Esophagus squamous epithelium (tissue), 5 donors: Measurements from ENCODE around the gene RASGRF1. TPM values are rescaled to one million over a fixed set of nuclear protein-coding genes. Genes with fewer than 3 reads are reported as not detected.

Source experiments
- DNase-seq: peaks from one replicate; lab custom pipeline; 2025; lab: John Stamatoyannopoulos, UW
- H3K27ac ChIP-seq, 4 donors: fragments of 200-600 bp; sonication (generic); one replicate each; pipeline ENCODE4 v1.5.1; 2016 to 2019; ENCODE audit warnings: mild to moderate bottlenecking in 1 of 4
- H3K27me3 ChIP-seq, 4 donors: fragments of 200-600 bp; sonication (generic); 1 replicate in 3 of 4; 2 replicates in 1 of 4; pipeline versions ENCODE4 v1.5.1 to v1.6.0; 2017 to 2021; ENCODE audit warnings: antibody characterized with exemption in 1 of 4
- H3K36me3 ChIP-seq, 3 donors: fragments of 200-600 bp; sonication (generic); one replicate each; pipeline ENCODE4 v1.5.1; 2016 to 2019
- H3K4me1 ChIP-seq, 3 donors: fragments of 200-600 bp; sonication (generic); one replicate each; pipeline ENCODE4 v1.5.1; 2017 to 2019
- H3K4me3 ChIP-seq, 4 donors: fragments of 200-600 bp; sonication (generic); 1 replicate in 3 of 4; 2 replicates in 1 of 4; pipeline ENCODE4 v1.5.1; 2016 to 2019; ENCODE audit warnings: mild to moderate bottlenecking in 2 of 4, moderate library complexity in 1 of 4
- H3K9me3 ChIP-seq, 3 donors: fragments of 200-600 bp; sonication (generic); one replicate each; pipeline ENCODE4 v1.5.1; 2016 to 2019
- CTCF ChIP-seq, 6 experiments: fragments of 450-650 bp in 4 of 6; fragments of 200-600 bp in 2 of 6; sonication (generic) in 2 of 6; IDR thresholded peaks; one replicate each; pipeline ENCODE4 v1.5.1; 2016 to 2019; ENCODE audit warnings: antibody characterized with exemption in 6 of 6, mild to moderate bottlenecking in 4 of 6, moderate library complexity in 4 of 6
- POLR2A ChIP-seq, 4 donors: fragments of 450-650 bp; IDR thresholded peaks; one replicate each; pipeline ENCODE4 v1.6.1; 2017; ENCODE audit warnings: antibody characterized with exemption in 4 of 4, mild to moderate bottlenecking in 4 of 4, moderate library complexity in 3 of 4
- WGBS, 2 donors: methylation state at CpG; one replicate each; pipeline ENCODE4 v1.1.5; 2018; 5-methylcytosine and 5-hydroxymethylcytosine counted together
- intact Hi-C: fragments of 100-400 bp; cut with DNase I; formaldehyde crosslinking; loops from one replicate; pipeline ENCODE4 v1.15.0; 2022
- total RNA-seq, 4 donors: library from RNA; depleted of rRNA; stranded (reverse); fragments of >200 nt; gene quantifications; one replicate each; pipeline ENCODE4 v1.1.0, GENCODE V29; 2016
- donor health status: DM: yes; HTN: yes; CAD: no.

RASGRF1 gene
- total RNA-seq, 4 donors from 2014 or later = 0.23 TPM; not detected in 3

GRCh38 chr15:79004336-79004735 lies 86.2 kb downstream of the RASGRF1 start:
- DNase-seq = no peak
- H3K4me3 ChIP-seq = no peak overlapping the region
- intact Hi-C loops = no loop called here
- H3K4me1 ChIP-seq = peaks cover 4 to 16% (median 8%) of the 10 kb centered on the region in 3 donors
- 10% methylated on average over 5 of the region's 6 CpGs; no CpG with 5 or more reads in 1 of the 2 donors for WGBS, 2 donors
- H3K27ac ChIP-seq = no peak overlapping the region
- no peak for TF ChIP-seq CTCF (IDR thresholded peaks at IDR 0.05)
- no peak for TF ChIP-seq POLR2A (IDR thresholded peaks at IDR 0.05)
- H3K36me3 ChIP-seq = no peaks in the 10 kb centered on the region
- no peaks in the 10 kb centered on the region for H3K9me3 ChIP-seq
- H3K27me3 ChIP-seq = no peaks in the 10 kb centered on the region

DNA sequence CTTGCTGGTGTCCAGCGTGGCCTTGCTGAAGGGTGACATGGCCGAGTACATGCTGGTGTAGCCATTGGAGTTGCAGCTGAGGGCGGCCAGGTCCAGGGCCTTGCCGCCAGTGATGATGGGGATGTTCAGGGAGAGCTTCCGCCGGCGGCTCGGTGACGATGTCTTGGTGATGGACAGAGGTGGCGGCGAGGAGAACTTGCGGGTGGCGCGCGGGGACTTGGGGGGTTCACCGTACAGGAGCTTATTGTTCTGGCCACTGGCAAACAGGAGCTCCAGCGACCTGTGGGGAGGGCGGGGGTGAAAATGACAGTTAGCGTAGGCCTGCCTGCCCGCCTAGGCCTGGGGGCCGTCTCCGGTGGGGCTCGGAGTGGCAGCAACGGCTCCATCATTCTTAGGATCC lies 86.7 kb downstream of the RASGRF1 start:
- Histone ChIP-seq H3K27me3 (no peaks in the 10 kb centered on the region), H3K36me3 (no peaks in the 10 kb centered on the region), H3K27ac (no peak overlapping the region), H3K4me3 (no peak overlapping the region), H3K9me3 (no peaks in the 10 kb centered on the region), H3K4me1 (peaks cover 4 to 16% (median 8%) of the 10 kb centered on the region in 3 donors)
- intact Hi-C loops = no loop called here
- WGBS, 2 donors = 83 to 85% methylated on average over 16 to 23 of the region's 24 CpGs
- DNase-seq = no peak
- TF ChIP-seq CTCF (IDR thresholded peaks at IDR 0.05) (no peak), POLR2A (IDR thresholded peaks at IDR 0.05) (no peak)

DNA sequence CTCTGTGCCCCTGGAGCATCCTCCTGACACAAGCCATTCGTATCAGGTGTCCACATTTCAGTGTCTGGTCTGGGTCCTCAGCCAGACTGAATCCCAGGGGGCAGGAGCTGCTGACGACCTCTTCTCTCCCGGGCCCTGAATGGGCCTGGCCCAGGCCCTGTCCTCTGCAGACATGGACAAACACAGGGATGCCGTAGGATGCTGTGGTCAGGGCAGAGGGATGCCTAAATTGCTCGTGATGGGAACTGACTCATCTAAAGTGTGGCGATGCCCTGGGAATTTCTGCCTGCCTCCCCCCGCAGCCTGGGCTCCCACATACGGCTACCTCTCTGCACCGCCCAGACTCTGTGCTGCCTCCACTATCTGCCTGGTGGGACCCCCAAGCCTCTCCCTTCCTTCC lies 87.3 kb downstream of the RASGRF1 start:
- H3K36me3 ChIP-seq = no peaks in the 10 kb centered on the region
- intact Hi-C loops = no loop called here
- H3K4me3 ChIP-seq = no peak overlapping the region
- no peak overlapping the region for H3K27ac ChIP-seq
- DNase-seq = no peak
- no peaks in the 10 kb centered on the region for H3K9me3 ChIP-seq
- no peaks in the 10 kb centered on the region for H3K27me3 ChIP-seq
- H3K4me1 ChIP-seq = peaks cover 4 to 16% (median 8%) of the 10 kb centered on the region in 3 donors
- TF ChIP-seq POLR2A (IDR thresholded peaks at IDR 0.05) (no peak), CTCF (IDR thresholded peaks at IDR 0.05) (no peak)
- WGBS, 2 donors = 77 to 82% methylated on average over 2 to 3 of the region's 9 CpGs

DNA sequence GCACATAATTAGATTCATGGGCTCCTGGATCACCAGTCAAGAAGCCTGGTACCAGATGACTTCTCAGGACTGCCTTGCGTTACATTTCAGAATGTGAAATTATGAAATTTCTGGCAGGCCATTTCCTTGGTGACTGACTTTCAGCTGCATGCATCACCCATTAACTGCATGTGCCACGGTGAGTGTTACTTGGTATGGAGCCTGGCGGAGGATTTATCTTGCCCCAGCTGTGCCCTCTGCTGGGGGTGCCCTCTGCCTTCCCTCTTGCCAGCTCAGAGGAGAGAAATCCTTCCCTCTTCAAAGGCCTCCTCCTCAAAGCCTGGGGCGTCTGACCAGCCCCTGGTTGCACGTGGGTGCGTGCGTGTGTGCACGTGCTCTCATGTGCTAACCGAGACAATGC lies 88.0 kb downstream of the RASGRF1 start:
- 67 to 90% methylated on average over 3 to 5 of the region's 9 CpGs for WGBS, 2 donors

GRCh38 chr15:78999636-79000035 lies 90.9 kb downstream of the RASGRF1 start:
- intact Hi-C loops = no loop called here
- no peaks in the 10 kb centered on the region for H3K36me3 ChIP-seq
- no peaks in the 10 kb centered on the region for H3K27me3 ChIP-seq
- DNase-seq = no peak
- no peak for TF ChIP-seq CTCF (IDR thresholded peaks at IDR 0.05)
- TF ChIP-seq POLR2A (IDR thresholded peaks at IDR 0.05) = no peak
- H3K4me1 ChIP-seq = peaks cover 2 to 10% (median 7%) of the 10 kb centered on the region in 3 donors
- H3K27ac ChIP-seq = no peak overlapping the region
- H3K4me3 ChIP-seq = no peak overlapping the region
- H3K9me3 ChIP-seq = no peaks in the 10 kb centered on the region
- 82% methylated on average over 8 of the region's 11 CpGs; no CpG with 5 or more reads in 1 of the 2 donors for WGBS, 2 donors

More for the DNA sequence above, 88.0 kb downstream of the RASGRF1 start:
- Histone ChIP-seq H3K36me3 (no peaks in the 10 kb centered on the region), H3K4me3 (no peak overlapping the region), H3K27me3 (no peaks in the 10 kb centered on the region), H3K9me3 (no peaks in the 10 kb centered on the region), H3K27ac (no peak overlapping the region), H3K4me1 (peaks cover 4 to 16% (median 8%) of the 10 kb centered on the region in 3 donors)
- DNase-seq = no peak
- no peak for TF ChIP-seq POLR2A (IDR thresholded peaks at IDR 0.05)
- no peak for TF ChIP-seq CTCF (IDR thresholded peaks at IDR 0.05)
- intact Hi-C loops = no loop called here
